ENCODE measurements around the gene EYS. TPM values are rescaled to one million over a fixed set of nuclear protein-coding genes. Genes with fewer than 3 reads are reported as not detected.
"Not testable (repeated sequence)": the region's sequence is repeated elsewhere in the genome, so short reads cannot be mapped to it uniquely, and the experiment has no call there.

EYS gene
- total and polyA plus RNA-seq, 9 of the 15 experiments (the other 6 are each of a cell fraction or from before 2014, with no cell fraction given): 0.03 to 0.36 (median 0.10) TPM; not detected in 2

- H2AFZ ChIP-seq (ENCODE audit: low read depth, low read length); in situ Hi-C loops (cut with MboI); ATAC-seq; H3K9me1 ChIP-seq (ENCODE audit: control insufficient read depth, insufficient read depth, low read length); H3K27ac ChIP-seq (ENCODE audit: extremely low read depth, low read depth, low read length); intact Hi-C loops (cut with micrococcal nuclease); H3K27me3 ChIP-seq (ENCODE audit: control insufficient read depth in 2 of 2, insufficient read depth in 2 of 2, low read length in 2 of 2); DNase-seq (ENCODE audit: extremely low read depth in 1 of 4, low spot score in 3 of 4); H3K79me2 ChIP-seq (ENCODE audit: control insufficient read depth, insufficient read depth, low read length); H3K36me3 ChIP-seq (ENCODE audit: control insufficient read depth, insufficient read depth, low read length); POLR2A ChIA-PET; H3K9ac ChIP-seq (ENCODE audit: insufficient read depth in 1 of 2, low read depth in 2 of 2, low read length in 2 of 2); H4K20me1 ChIP-seq (replicated peaks; ENCODE audit: control insufficient read depth, insufficient read depth, low read length); CTCF ChIA-PET (ENCODE audit: low intra/inter-chr PET ratio); FAIRE-seq; H3K4me2 ChIP-seq (ENCODE audit: insufficient read depth, low read length); H3K4me3 ChIP-seq; H3K4me1 ChIP-seq (replicated peaks in 1 of 2; ENCODE audit: control insufficient read depth in 2 of 2, insufficient read depth in 2 of 2, low read length in 2 of 2); H3K9me3 ChIP-seq (replicated peaks; ENCODE audit: control insufficient read depth, insufficient read depth, low read depth, low read length); BruUV-seq (replicated peaks): not testable (repeated sequence)
- 0% methylated on average over 1 of the region's 1 CpG for WGBS (ENCODE audit: insufficient coverage, low coverage, missing lambda C conversion rate)
Observed at GRCh38 chr6:63887804-63888203, 1819.2 kb downstream of the EYS start.

GRCh38 chr6:63887002-63887751 lies 1819.8 kb downstream of the EYS start:
- H3K4me1 ChIP-seq (replicated peaks in 1 of 2; ENCODE audit: control insufficient read depth in 2 of 2, insufficient read depth in 2 of 2, low read length in 2 of 2): no peaks in the 10 kb centered on the region
- intact Hi-C loops (cut with micrococcal nuclease): no loop called here
- no peaks in the 10 kb centered on the region for H3K9me1 ChIP-seq (ENCODE audit: control insufficient read depth, insufficient read depth, low read length)
- H3K27ac ChIP-seq (ENCODE audit: extremely low read depth, low read depth, low read length): no peak overlapping the region
- H3K79me2 ChIP-seq (ENCODE audit: control insufficient read depth, insufficient read depth, low read length): no peaks in the 10 kb centered on the region
- CTCF ChIA-PET (ENCODE audit: low intra/inter-chr PET ratio): no interaction called here
- in situ Hi-C loops (cut with MboI): no loop called here
- FAIRE-seq (no peak), ATAC-seq (no peak), DNase-seq (ENCODE audit: extremely low read depth in 1 of 4, low spot score in 3 of 4) (no peak)
- H3K9me3 ChIP-seq (replicated peaks; ENCODE audit: control insufficient read depth, insufficient read depth, low read depth, low read length): no peaks in the 10 kb centered on the region; the same call in 1 of the 2 replicates
- BruUV-seq (replicated peaks): no TSS peak
- no peak overlapping the region for H3K4me3 ChIP-seq
- WGBS (ENCODE audit: insufficient coverage, low coverage, missing lambda C conversion rate): 0% methylated on average over 5 of the region's 5 CpGs
- no peak for TF ChIP-seq ETS1 (conservative IDR thresholded peaks at IDR 0.05; ENCODE audit: control insufficient read depth, low read depth, low read length)
- TF ChIP-seq STAG1 (CRISPR knock-in tag; IDR thresholded peaks at IDR 0.05; ENCODE audit: borderline replicate concordance): no peak
- no peak for TF ChIP-seq ZNF717 (CRISPR knock-in tag; IDR thresholded peaks at IDR 0.05)
- no peak for TF ChIP-seq CREBBP (IDR thresholded peaks at IDR 0.05; ENCODE audit: low read depth, low read length)
- TF ChIP-seq DDX20 (tag; IDR thresholded peaks at IDR 0.05; ENCODE audit: low read depth): no peak
- no peak for TF ChIP-seq ZNF449 (CRISPR knock-in tag; IDR thresholded peaks at IDR 0.05)
- TF ChIP-seq STAT5A (IDR thresholded peaks at IDR 0.05; ENCODE audit: borderline replicate concordance, low read length): no peak
- no peak for TF ChIP-seq CCNT2 (IDR thresholded peaks at IDR 0.05; ENCODE audit: borderline replicate concordance, extremely low read depth, insufficient read length, low read depth, low read length)
- TF ChIP-seq ZNF699 (CRISPR knock-in tag; IDR thresholded peaks at IDR 0.05; ENCODE audit: insufficient replicate concordance): no peak
- no peak for TF ChIP-seq ZNF444 (CRISPR knock-in tag; IDR thresholded peaks at IDR 0.05)
- H3K4me2 ChIP-seq (ENCODE audit: insufficient read depth, low read length): no peak overlapping the region
- H4K20me1 ChIP-seq (replicated peaks; ENCODE audit: control insufficient read depth, insufficient read depth, low read length): no peaks in the 10 kb centered on the region
- H2AFZ ChIP-seq (ENCODE audit: low read depth, low read length): no peak overlapping the region
- no peaks in the 10 kb centered on the region for H3K36me3 ChIP-seq (ENCODE audit: control insufficient read depth, insufficient read depth, low read length)
- H3K9ac ChIP-seq (ENCODE audit: insufficient read depth in 1 of 2, low read depth in 2 of 2, low read length in 2 of 2): no peak overlapping the region
- no peaks in the 10 kb centered on the region for H3K27me3 ChIP-seq (ENCODE audit: control insufficient read depth in 2 of 2, insufficient read depth in 2 of 2, low read length in 2 of 2)
- POLR2A ChIA-PET: no interaction called here
